GM21515 (cell line): ENCODE results near the gene NBR1.
"Not testable (repeated sequence)": the region's sequence is repeated elsewhere in the genome, so short reads cannot be mapped to it uniquely, and the experiment has no call there.

Experiments
- ATAC-seq: cut with Tn5 transposase; IDR thresholded peaks from one replicate; pipeline ENCODE4 v1.9.1; 2021; ENCODE audit not compliant: unreplicated experiment

NBR1 gene

DNA sequence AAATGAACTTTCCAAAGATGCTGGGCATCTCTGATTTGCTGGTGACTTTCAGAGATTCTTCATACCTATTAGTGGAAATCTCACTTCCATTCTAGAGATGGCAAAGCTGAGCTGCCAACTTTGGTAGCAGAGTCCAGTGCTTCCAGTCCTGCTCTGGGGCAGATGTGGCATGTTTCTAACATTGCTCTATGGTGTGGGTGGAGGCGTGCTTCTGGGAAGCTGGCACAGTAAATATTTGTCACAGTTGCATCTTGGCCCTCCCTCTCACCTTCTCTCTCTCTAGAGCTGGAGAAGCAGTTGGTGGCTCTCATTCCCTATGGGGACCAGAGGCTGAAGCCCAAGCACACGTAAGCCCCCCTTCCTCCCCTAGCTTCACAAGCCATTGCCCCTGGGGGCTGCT is 42.5 kb downstream of the NBR1 start:
- ATAC-seq: no peak

DNA sequence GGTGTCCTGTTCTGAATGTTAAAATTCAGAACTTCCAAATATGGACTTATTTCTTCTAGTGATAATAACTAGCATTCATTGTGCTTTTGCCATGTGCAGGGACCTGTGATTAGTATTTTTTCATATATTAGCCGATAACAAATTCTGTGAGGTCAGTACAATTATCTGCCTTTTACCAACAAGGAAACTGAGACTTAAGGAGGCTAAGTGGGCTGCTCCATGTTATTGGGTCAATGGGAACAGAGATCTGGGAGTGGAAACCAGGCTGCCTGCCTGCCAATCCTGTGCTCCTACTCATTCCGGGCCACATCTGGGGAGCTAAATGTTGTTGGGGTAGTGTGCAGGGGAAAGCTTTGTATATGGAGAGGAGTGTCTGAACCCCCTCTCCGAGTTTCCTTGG is 44.3 kb downstream of the NBR1 start:
- no peak for ATAC-seq

DNA sequence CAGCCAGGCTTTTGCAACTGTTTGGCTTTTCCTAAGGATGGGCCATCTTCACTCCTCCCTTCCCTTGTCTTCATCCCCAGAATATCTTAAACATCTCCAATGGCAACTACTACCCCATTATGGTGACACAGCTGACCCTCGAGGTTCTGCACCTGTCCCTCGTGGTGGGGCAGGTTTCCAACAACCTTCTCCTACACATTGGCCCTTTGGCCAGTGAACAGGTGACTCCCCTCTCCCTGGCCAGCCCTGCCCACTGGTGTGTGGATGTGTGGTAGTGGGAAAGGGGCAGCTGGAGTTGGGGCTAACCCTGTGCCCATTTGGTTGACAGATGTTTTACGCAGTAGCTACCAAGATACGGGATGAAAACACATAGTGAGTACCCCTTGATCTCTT is 45.4 kb downstream of the NBR1 start:
- no peak for ATAC-seq

- ATAC-seq: no peak
Measured at GRCh38 chr17:43216762-43217613, 46.0 kb downstream of the NBR1 start.

- ATAC-seq: no peak
Measured at GRCh38 chr17:43217614-43218087, 46.6 kb downstream of the NBR1 start.

DNA sequence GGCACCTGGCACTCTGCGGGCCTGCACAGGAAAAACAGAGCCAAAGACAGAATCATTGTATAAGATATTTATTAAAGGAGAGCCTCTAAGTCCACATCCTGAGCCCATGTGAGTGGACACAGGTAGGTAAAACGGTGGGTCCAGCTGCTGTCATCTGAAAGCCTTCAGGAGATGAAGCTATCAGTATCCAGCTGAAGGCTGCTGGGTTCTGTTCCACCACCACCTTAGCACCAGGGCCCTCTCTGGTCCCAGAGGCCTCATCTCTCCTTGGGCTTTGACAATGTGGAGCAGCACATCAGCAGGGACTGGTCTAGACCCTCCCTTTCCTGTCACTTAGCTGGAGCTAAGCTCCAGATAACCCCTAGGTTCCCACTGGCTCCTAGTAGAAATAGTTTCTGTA is 48.0 kb downstream of the NBR1 start:
- no peak for ATAC-seq

DNA sequence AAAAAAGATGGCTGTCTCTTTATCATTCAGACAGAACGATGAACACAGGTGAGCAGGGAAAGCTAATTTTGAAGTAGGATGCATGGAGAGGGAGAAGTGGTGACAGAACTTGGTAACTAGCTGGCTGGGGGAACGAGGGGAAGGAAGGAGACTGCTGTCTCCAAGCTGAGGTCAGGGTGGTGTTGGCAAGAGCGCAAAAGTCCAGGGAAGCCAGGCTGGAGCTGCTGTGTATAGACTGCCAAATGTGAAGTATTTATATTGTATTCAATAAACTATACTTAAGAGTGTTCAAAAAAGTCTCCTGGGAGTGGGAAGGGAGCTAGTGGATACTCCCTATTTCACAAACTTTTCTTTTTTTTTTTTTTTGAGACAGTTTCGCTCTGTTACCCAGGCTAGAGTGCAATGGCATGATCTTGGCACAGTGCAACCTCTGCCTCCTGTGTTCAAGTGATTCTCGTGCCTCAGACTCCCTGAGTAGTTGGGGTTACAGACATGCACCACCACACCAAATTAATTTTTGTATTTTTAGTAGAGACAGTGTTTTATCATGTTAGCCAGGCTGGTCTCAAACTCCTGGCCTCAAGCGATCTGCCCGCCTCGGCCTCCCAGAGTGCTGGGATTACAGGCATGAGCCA is 48.8 kb downstream of the NBR1 start:
- no peak for ATAC-seq

GRCh38 chr17:43220511-43221125 is 49.6 kb downstream of the NBR1 start:
- no peak for ATAC-seq

GRCh38 chr17:43224146-43224705 is 53.2 kb downstream of the NBR1 start:
- ATAC-seq: no peak

DNA sequence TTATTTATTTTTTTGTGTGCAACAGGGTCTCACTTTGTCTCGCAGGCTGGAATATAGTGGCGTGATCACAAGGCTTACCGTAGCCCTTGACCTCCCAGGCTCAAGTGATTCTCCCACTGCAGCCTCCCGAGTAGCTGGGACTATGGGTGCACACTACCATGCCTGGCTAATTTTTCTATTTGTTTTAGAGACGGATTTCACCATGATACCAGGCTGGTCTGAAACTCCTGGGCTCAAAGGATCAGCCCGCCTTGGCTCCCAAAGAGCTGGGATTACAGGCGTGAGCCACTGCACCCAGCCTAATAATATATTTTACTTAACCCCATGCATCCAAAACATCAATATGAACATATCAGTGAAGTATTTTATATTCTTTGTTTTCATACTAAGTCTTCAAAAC is 55.4 kb downstream of the NBR1 start:
- no peak for ATAC-seq

DNA sequence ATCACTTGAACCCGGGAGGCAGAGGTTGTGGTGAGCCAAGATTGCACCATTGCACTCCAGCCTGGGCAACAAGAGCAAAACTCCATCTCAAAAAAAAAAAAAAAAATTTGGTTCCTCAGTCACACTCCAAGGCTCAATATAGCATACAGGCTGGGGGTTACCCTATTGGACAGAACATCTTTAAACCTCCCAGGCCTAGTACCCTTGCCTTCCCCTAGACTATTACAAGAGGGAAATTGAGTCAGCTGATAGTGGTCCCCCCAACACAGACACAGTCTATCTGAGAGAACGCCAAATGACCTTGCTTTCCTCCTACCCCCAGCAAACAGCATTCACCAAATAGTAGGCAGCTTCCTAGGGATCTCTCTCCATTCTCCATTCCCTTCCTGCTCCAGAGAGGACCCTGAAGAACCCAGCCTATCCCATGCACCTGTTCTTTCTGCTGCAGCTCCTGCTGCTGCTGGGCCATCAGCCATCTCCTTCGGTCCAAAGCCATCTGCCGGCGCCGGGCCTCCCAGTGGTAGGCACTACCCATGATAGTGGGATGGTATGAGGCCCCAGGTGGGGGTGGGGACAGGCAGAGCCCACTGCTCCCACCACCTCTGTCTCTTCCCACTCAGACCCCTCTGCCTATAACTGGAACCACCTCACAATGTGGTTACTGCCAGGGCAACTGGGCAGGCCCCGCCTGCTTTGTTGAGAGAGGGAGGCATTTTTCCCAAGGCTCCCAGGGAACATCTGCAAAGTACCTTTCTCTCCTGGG is 57.2 kb downstream of the NBR1 start, which contains the start of gene CCDC200:
TSS of gene CCDC200 (minus strand) at position 604 of the 763 bp plus-strand sequence. CDS start at position 535, 69 bp downstream.
- ATAC-seq: not testable (repeated sequence)

- ATAC-seq: not testable (repeated sequence)
Measured at GRCh38 chr17:43231205-43232020, 60.4 kb downstream of the NBR1 start.

- not testable (repeated sequence) for ATAC-seq
Measured at GRCh38 chr17:43232021-43232699, 61.1 kb downstream of the NBR1 start.

DNA sequence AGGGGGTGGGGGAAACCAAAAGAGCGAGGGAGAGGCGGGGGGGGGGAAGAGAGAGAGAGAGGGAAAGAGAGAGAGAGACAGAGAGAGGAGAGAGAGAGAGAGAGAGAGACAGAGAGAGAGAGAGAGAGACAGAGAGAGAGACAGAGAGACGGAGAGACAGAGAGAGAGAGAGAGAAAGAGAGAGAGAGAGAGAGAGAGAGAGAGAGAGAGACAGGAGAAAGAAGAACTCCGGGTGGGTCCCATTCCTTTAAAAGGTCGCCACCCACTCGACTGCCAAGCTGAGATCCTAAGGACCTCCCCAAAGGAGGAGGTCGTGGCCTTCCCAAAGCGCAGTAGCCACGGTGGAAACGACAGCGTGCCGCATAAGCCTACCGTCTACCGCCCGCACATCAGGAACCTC is 62.2 kb downstream of the NBR1 start:
- not testable (repeated sequence) for ATAC-seq

- not testable (repeated sequence) for ATAC-seq
Measured at GRCh38 chr17:43233877-43234276, 62.9 kb downstream of the NBR1 start, which contains the start of gene RNU2-1. Gene RNU2-1 (minus strand): TSS chr17:43233977.

- ATAC-seq: not testable (repeated sequence)
Measured at GRCh38 chr17:43239597-43239996, 68.6 kb downstream of the NBR1 start.

- ATAC-seq: not testable (repeated sequence)
Measured at GRCh38 chr17:43240596-43241352, 69.8 kb downstream of the NBR1 start.

DNA sequence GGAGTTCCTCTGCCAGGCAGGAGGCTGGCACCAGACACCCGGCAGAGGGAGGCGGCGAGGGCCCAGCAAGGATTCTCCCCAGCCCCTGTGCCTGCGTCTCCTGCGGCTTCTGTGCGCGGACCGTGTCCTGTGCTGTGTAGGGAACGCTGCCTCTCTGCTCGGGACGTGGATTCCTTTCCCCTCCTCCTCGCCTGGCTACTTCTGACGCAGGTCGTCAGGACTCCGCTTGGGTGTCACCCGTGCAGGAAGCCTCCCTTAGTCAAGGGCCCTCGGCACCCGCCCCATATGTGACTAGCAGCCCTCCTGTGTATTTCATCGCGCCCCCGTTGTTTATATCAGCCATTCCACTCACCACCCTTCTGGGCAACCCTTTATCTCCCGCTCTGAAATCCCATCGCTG is 75.4 kb downstream of the NBR1 start:
- ATAC-seq: not testable (repeated sequence)
